ENCODE results near the gene TRAPPC10. TPM values are rescaled to one million over a fixed set of nuclear protein-coding genes. Genes with fewer than 3 reads are reported as not detected.

TRAPPC10 gene
- total and polyA plus RNA-seq, 9 of the 15 experiments (the other 6 are each of a cell fraction or from before 2014, with no cell fraction given) = 1.1 to 33.8 (median 24.3) TPM

DNA sequence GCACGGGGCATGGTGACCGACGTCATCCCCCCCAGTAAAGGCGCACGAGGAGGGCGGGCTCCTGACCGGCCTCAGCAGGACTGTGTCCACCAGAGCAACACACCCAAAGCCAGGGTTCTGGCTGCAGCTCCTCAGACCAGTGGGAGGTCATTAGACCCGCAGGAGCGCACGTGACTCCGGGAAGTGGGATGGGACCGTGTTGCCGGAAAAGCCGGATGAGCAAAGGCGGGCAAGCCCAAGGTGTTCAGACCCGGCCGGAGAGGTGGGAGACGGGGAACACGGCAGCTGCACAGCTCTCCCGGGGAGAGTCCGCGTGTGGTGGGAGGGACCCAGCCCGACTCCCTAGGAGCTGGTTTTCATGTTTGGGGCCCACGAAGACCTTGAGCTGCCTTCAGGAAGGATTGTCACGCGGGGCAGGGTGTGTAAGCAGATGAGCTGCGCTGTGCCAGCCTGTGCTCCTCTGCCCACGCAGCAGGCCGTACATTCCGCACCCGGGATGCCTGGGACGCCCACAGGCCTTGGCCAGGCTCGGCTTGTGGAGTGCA lies 20.6 kb upstream of the TRAPPC10 start:
- Histone ChIP-seq H3K9me3 (replicated peaks; ENCODE audit: control insufficient read depth, insufficient read depth, low read depth, low read length) (no peaks in the 10 kb centered on the region; the same call in 1 of the 2 replicates), H4K20me1 (replicated peaks; ENCODE audit: control insufficient read depth, insufficient read depth, low read length) (no peaks in the 10 kb centered on the region), H3K4me2 (ENCODE audit: insufficient read depth, low read length) (peak overlapping the region; percentile 13; the same call in 1 of the 2 replicates), H3K4me3 (no peak overlapping the region), H3K4me1 (replicated peaks in 1 of 2; ENCODE audit: control insufficient read depth in 2 of 2, insufficient read depth in 2 of 2, low read length in 2 of 2) (peaks cover 0 to 31% of the 10 kb centered on the region in 2 experiments; a peak in 2 of 5 replicates), H3K27ac (ENCODE audit: extremely low read depth, low read depth, low read length) (no peak overlapping the region), H3K9ac (ENCODE audit: insufficient read depth in 1 of 2, low read depth in 2 of 2, low read length in 2 of 2) (peak overlapping the region in 1 of 2 experiments; percentile 74; a peak in 2 of 4 replicates), H3K36me3 (ENCODE audit: control insufficient read depth, insufficient read depth, low read length) (no peaks in the 10 kb centered on the region), H3K9me1 (ENCODE audit: control insufficient read depth, insufficient read depth, low read length) (no peaks in the 10 kb centered on the region), H3K79me2 (ENCODE audit: control insufficient read depth, insufficient read depth, low read length) (no peaks in the 10 kb centered on the region), H3K27me3 (ENCODE audit: control insufficient read depth in 2 of 2, insufficient read depth in 2 of 2, low read length in 2 of 2) (peaks cover 26 to 43% of the 10 kb centered on the region in 2 experiments), H2AFZ (ENCODE audit: low read depth, low read length) (peak overlapping the region; percentile 16; the same call in 1 of the 2 replicates)
- FAIRE-seq (no peak), ATAC-seq (peak; percentile 59), DNase-seq (ENCODE audit: extremely low read depth in 1 of 4, low spot score in 3 of 4) (peak in 1 of 4 experiments; percentile 50)
- 35% methylated on average over 32 of the region's 33 CpGs for WGBS (ENCODE audit: insufficient coverage, low coverage, missing lambda C conversion rate)
- BruUV-seq (replicated peaks) = no TSS peak
- in situ Hi-C loops (cut with MboI) = no loop called here
- intact Hi-C loops (cut with micrococcal nuclease) = no loop called here
- ChIA-PET CTCF (ENCODE audit: low intra/inter-chr PET ratio) (no interaction called here), POLR2A (interaction anchor here (0.5 to 1.4 kb wide), 4 partner anchors 18 to 71 kb away, joined by 3 to 5 read pairs (median 3); partner anchors contain the start of gene TRAPPC10)
- TF ChIP-seq NELFE (IDR thresholded peaks at IDR 0.05; ENCODE audit: insufficient read depth, insufficient read length) (no peak), ZNF408 (CRISPR knock-in tag; IDR thresholded peaks at IDR 0.05; ENCODE audit: low read depth) (no peak), ZNF347 (CRISPR knock-in tag; IDR thresholded peaks at IDR 0.05; ENCODE audit: low read depth) (no peak), ZZZ3 (IDR thresholded peaks at IDR 0.05) (no peak), ATF1 (CRISPR knock-in tag; IDR thresholded peaks at IDR 0.05) (no peak), ATF1 (tag; IDR thresholded peaks at IDR 0.05) (0 out of 2 replicates have a peak, but pooled peaks have one; percentile 24), SETDB1 (IDR thresholded peaks at IDR 0.05; ENCODE audit: low read length) (no peak), POLR2H (tag; IDR thresholded peaks at IDR 0.05; ENCODE audit: low read depth) (no peak), HIVEP1 (CRISPR knock-in tag; IDR thresholded peaks at IDR 0.05) (no peak), GATAD2B (IDR thresholded peaks at IDR 0.05; ENCODE audit: borderline replicate concordance) (no peak), BHLHE40 (IDR thresholded peaks at IDR 0.05; ENCODE audit: low read length) (peak; percentile 23; the same call in 1 of the 2 replicates)
- TF ChIP-seq, protein P1, sequence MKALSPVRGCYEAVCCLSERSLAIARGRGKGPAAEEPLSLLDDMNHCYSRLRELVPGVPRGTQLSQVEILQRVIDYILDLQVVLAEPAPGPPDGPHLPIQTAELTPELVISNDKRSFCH (CRISPR knock-in tag; IDR thresholded peaks at IDR 0.05) = no peak
- TF ChIP-seq, protein P1 (tag; IDR thresholded peaks at IDR 0.05) = no peak
- TF ChIP-seq, protein P2, sequence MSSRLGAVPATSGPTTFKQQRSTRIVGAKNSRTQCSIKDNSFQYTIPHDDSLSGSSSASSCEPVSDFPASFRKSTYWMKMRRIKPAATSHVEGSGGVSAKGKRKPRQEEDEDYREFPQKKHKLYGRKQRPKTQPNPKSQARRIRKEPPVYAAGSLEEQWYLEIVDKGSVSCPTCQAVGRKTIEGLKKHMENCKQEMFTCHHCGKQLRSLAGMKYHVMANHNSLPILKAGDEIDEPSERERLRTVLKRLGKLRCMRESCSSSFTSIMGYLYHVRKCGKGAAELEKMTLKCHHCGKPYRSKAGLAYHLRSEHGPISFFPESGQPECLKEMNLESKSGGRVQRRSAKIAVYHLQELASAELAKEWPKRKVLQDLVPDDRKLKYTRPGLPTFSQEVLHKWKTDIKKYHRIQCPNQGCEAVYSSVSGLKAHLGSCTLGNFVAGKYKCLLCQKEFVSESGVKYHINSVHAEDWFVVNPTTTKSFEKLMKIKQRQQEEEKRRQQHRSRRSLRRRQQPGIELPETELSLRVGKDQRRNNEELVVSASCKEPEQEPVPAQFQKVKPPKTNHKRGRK (tag; IDR thresholded peaks at IDR 0.05) = no peak
- TF ChIP-seq, protein P3, sequence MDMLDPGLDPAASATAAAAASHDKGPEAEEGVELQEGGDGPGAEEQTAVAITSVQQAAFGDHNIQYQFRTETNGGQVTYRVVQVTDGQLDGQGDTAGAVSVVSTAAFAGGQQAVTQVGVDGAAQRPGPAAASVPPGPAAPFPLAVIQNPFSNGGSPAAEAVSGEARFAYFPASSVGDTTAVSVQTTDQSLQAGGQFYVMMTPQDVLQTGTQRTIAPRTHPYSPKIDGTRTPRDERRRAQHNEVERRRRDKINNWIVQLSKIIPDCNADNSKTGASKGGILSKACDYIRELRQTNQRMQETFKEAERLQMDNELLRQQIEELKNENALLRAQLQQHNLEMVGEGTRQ (CRISPR knock-in tag; IDR thresholded peaks at IDR 0.05) = peak; percentile 30; the same call in 1 of the 2 replicates

Measured in K562 (cell line).